ENCODE results near the gene UTP18.
"Not testable (repeated sequence)": the region's sequence is repeated elsewhere in the genome, so short reads cannot be mapped to it uniquely, and the experiment has no call there.

UTP18 gene

GRCh38 chr17:51260237-51261023, at the start of gene UTP18:
Gene UTP18, plus strand, starts transcription at chr17:51260546. Its CDS starts 39 bp downstream, at chr17:51260585.
- DNase-seq (ENCODE audit: extremely low spot score) = peak; percentile 97
- POLR2A ChIA-PET = no interaction called here
- TF ChIP-seq CTCF (IDR thresholded peaks at IDR 0.05; ENCODE audit: control extremely low read depth, extremely low read depth, low read depth, missing control alignments) = no peak
- CTCF ChIA-PET = no interaction called here

- ChIA-PET POLR2A (no interaction called here), CTCF (interaction anchor here (0.9 kb wide), 1 partner anchor 36 kb away, joined by 3 read pairs; no protein-coding TSS in a partner anchor)
- no peak for TF ChIP-seq CTCF (IDR thresholded peaks at IDR 0.05; ENCODE audit: control extremely low read depth, extremely low read depth, low read depth, missing control alignments)
These were observed 45.4 kb upstream of the UTP18 start for GRCh38 chr17:51214920-51215319.

GRCh38 chr17:51217946-51218345, 42.4 kb upstream of the UTP18 start:
- no peak for TF ChIP-seq CTCF (IDR thresholded peaks at IDR 0.05; ENCODE audit: control extremely low read depth, extremely low read depth, low read depth, missing control alignments)
- ChIA-PET CTCF (interaction anchor here (0.9 to 1.9 kb wide), 2 partner anchors 10 to 12 kb away, joined by 4 to 5 read pairs; no protein-coding TSS in a partner anchor), POLR2A (no interaction called here)
- no peak for DNase-seq (ENCODE audit: extremely low spot score)

More at GRCh38 chr17:51214920-51215319, 45.4 kb upstream of the UTP18 start:
- no peak for DNase-seq (ENCODE audit: extremely low spot score)

GRCh38 chr17:51221322-51221721, 39.0 kb upstream of the UTP18 start:
- TF ChIP-seq CTCF (IDR thresholded peaks at IDR 0.05; ENCODE audit: control extremely low read depth, extremely low read depth, low read depth, missing control alignments) = no peak
- POLR2A ChIA-PET = no interaction called here

GRCh38 chr17:51224402-51225262, 35.7 kb upstream of the UTP18 start:
- POLR2A ChIA-PET = no interaction called here
- DNase-seq (ENCODE audit: extremely low spot score) = no peak
- CTCF ChIA-PET = interaction anchor here (0.8 to 1.2 kb wide), 2 partner anchors 11 to 44 kb away, joined by 3 to 5 read pairs; no protein-coding TSS in a partner anchor
- TF ChIP-seq CTCF (IDR thresholded peaks at IDR 0.05; ENCODE audit: control extremely low read depth, extremely low read depth, low read depth, missing control alignments) = no peak

More at GRCh38 chr17:51221322-51221721, 39.0 kb upstream of the UTP18 start:
- DNase-seq (ENCODE audit: extremely low spot score) = no peak
- CTCF ChIA-PET = interaction anchor here (2.8 kb wide), 1 partner anchor 9 kb away, joined by 7 read pairs; no protein-coding TSS in a partner anchor

GRCh38 chr17:51225523-51225922, 34.8 kb upstream of the UTP18 start:
- CTCF ChIA-PET = interaction anchor here (1.2 kb wide), 1 partner anchor 10 kb away, joined by 5 read pairs; no protein-coding TSS in a partner anchor
- DNase-seq (ENCODE audit: extremely low spot score); POLR2A ChIA-PET: not testable (repeated sequence)
